Stimulated activated naive CD4-positive, alpha-beta T cell treated with Interleukin-2 at 50 U/mL for 16 hours (primary cell): ENCODE results near the gene ATG7.
"Not testable (repeated sequence)": the region's sequence is repeated elsewhere in the genome, so short reads cannot be mapped to it uniquely, and the experiment has no call there.

ENCODE experiments used
- DNase-seq: peaks from one replicate; lab custom pipeline; 2025; lab: John Stamatoyannopoulos, UW

ATG7 gene

GRCh38 chr3:11592445-11593298, 320.5 kb downstream of the ATG7 start:
- no peak for DNase-seq

GRCh38 chr3:11593318-11594034, 321.3 kb downstream of the ATG7 start:
- no peak for DNase-seq

GRCh38 chr3:11595024-11595423, 322.8 kb downstream of the ATG7 start:
- not testable (repeated sequence) for DNase-seq

GRCh38 chr3:11596387-11596786, 324.2 kb downstream of the ATG7 start:
- no peak for DNase-seq

GRCh38 chr3:11600501-11601282, 328.5 kb downstream of the ATG7 start:
- DNase-seq: no peak

- DNase-seq: no peak
Observed at GRCh38 chr3:11601446-11602238, 329.4 kb downstream of the ATG7 start.

GRCh38 chr3:11602239-11602840, 330.1 kb downstream of the ATG7 start:
- DNase-seq: no peak

- DNase-seq: no peak
Observed at GRCh38 chr3:11602886-11603527, 330.8 kb downstream of the ATG7 start.

- no peak for DNase-seq
Observed at GRCh38 chr3:11603628-11604027, 331.4 kb downstream of the ATG7 start.

- DNase-seq: no peak
Observed at GRCh38 chr3:11604139-11604892, 332.1 kb downstream of the ATG7 start.

- no peak for DNase-seq
Observed at GRCh38 chr3:11605398-11605797, 333.2 kb downstream of the ATG7 start.

GRCh38 chr3:11606090-11606784, 334.0 kb downstream of the ATG7 start:
- no peak for DNase-seq

GRCh38 chr3:11606865-11607440, 334.8 kb downstream of the ATG7 start:
- no peak for DNase-seq
